CD8-positive, alpha-beta memory T cell (primary cell): ENCODE data around the gene UBXN6. TPM values are rescaled to one million over a fixed set of nuclear protein-coding genes. Genes with fewer than 3 reads are reported as not detected.

Experiments used
- CTCF ChIA-PET: fragments of 350-600 bp; sonication (Branson Sonifier 250); formaldehyde crosslinking; loops from one replicate; lab custom pipeline; 2021; ENCODE audit warnings: antibody characterized with exemption; lab: Charles Lee
- POLR2A ChIA-PET: fragments of 350-600 bp; sonication (Branson Sonifier 250); formaldehyde crosslinking; loops from one replicate; lab custom pipeline; 2021; ENCODE audit warnings: antibody characterized with exemption; lab: Charles Lee
- DNase-seq, 5 donors: peaks; one replicate each; pipeline versions ENCODE4 v3.0.0 to v3.0.0-alpha.2; 2020 to 2022; ENCODE audit warnings: mixed read lengths in 1 of 5
- H3K27ac ChIP-seq: one replicate; pipeline ENCODE4 v1.7.0; 2013; ENCODE audit warnings: low read depth, mild to moderate bottlenecking, low read length, moderate library complexity
- H3K27me3 ChIP-seq: 2 replicates; pipeline ENCODE4 v1.7.0; 2013; ENCODE audit warnings: low read length, mild to moderate bottlenecking; ENCODE audit not compliant: insufficient read depth, poor library complexity, severe bottlenecking
- H3K36me3 ChIP-seq: 2 replicates; pipeline ENCODE4 v1.7.0; 2013; ENCODE audit warnings: mild to moderate bottlenecking, low read length, moderate library complexity; ENCODE audit not compliant: insufficient read depth
- H3K4me1 ChIP-seq: 2 replicates; pipeline ENCODE4 v1.7.0; 2013; ENCODE audit warnings: mild to moderate bottlenecking, low read length, moderate library complexity; ENCODE audit not compliant: insufficient read depth
- H3K4me3 ChIP-seq: 2 replicates; pipeline ENCODE4 v1.7.0; 2013; ENCODE audit warnings: mild to moderate bottlenecking, low read length
- H3K9me3 ChIP-seq: 2 replicates; pipeline ENCODE4 v1.7.0; 2013; ENCODE audit warnings: mild to moderate bottlenecking, low read length
- H3K27ac Mint-ChIP-seq, 8 donors: one replicate each; pipeline ENCODE4 v1.8.0; 2020 to 2021; ENCODE audit warnings: mixed read lengths in 8 of 8, mild to moderate bottlenecking in 6 of 8, inconsistent platforms in 3 of 8, moderate library complexity in 3 of 8
- H3K27me3 Mint-ChIP-seq, 2 donors: one replicate each; pipeline ENCODE4 v1.8.0; 2020 to 2021; ENCODE audit warnings: mixed read lengths in 2 of 2, mild to moderate bottlenecking in 1 of 2, moderate library complexity in 1 of 2
- H3K36me3 Mint-ChIP-seq, 3 donors: one replicate each; pipeline ENCODE4 v1.8.0; 2020 to 2021; ENCODE audit warnings: mixed read lengths in 3 of 3, inconsistent platforms in 1 of 3, mild to moderate bottlenecking in 1 of 3
- H3K4me1 Mint-ChIP-seq, 3 donors: one replicate each; pipeline ENCODE4 v1.8.0; 2020 to 2021; ENCODE audit warnings: mixed read lengths in 3 of 3, inconsistent platforms in 1 of 3, mild to moderate bottlenecking in 1 of 3
- H3K4me3 Mint-ChIP-seq, 7 donors: one replicate each; pipeline ENCODE4 v1.8.0; 2020 to 2021; ENCODE audit warnings: mixed read lengths in 7 of 7, mild to moderate bottlenecking in 6 of 7, moderate library complexity in 4 of 7, inconsistent platforms in 2 of 7
- H3K9me3 Mint-ChIP-seq, 5 donors: one replicate each; pipeline ENCODE4 v1.8.0; 2020 to 2022; ENCODE audit warnings: mixed read lengths in 5 of 5, mild to moderate bottlenecking in 3 of 5, moderate library complexity in 2 of 5, inconsistent platforms in 1 of 5
- polyA plus RNA-seq: library from polyadenylated mRNA; unstranded; fragments of 300-500 nt; fragmentation: Illumina TruSeq; gene quantifications from one replicate; pipeline ENCODE4 v1.2.3, GENCODE V29; 2021
- total RNA-seq, 2 experiments: library from RNA; stranded (reverse); gene quantifications; one replicate each; pipeline ENCODE4 v1.2.3, GENCODE V29; 2021

The UBXN6 gene
- total and polyA plus RNA-seq, 3 experiments from 2014 or later: 5.2 to 60.0 (median 56.6) TPM

- Histone ChIP-seq H3K27ac (no peak overlapping the region), H3K4me3 (no peak overlapping the region), H3K36me3 (peaks cover 3% of the 10 kb centered on the region), H3K4me1 (no peaks in the 10 kb centered on the region), H3K27me3 (no peaks in the 10 kb centered on the region), H3K9me3 (no peaks in the 10 kb centered on the region)
- no peak for DNase-seq
- Mint-ChIP-seq H3K27ac (peak overlapping the region in 1 of 8 donors; percentile 19), H3K4me3 (no peak overlapping the region), H3K27me3 (no peaks in the 10 kb centered on the region), H3K9me3 (no peaks in the 10 kb centered on the region), H3K36me3 (peaks cover 4 to 39% (median 6%) of the 10 kb centered on the region in 3 donors), H3K4me1 (no peaks in the 10 kb centered on the region)
- ChIA-PET CTCF (no interaction called here), POLR2A (no interaction called here)
These were observed 21.4 kb downstream of the UBXN6 start for GRCh38 chr19:4436231-4436630.

- Histone ChIP-seq H3K27me3 (no peaks in the 10 kb centered on the region), H3K9me3 (no peaks in the 10 kb centered on the region), H3K4me3 (no peak overlapping the region), H3K4me1 (no peaks in the 10 kb centered on the region), H3K27ac (no peak overlapping the region), H3K36me3 (peaks cover 8% of the 10 kb centered on the region)
- Mint-ChIP-seq H3K4me3 (no peak overlapping the region), H3K4me1 (no peaks in the 10 kb centered on the region), H3K27me3 (no peaks in the 10 kb centered on the region), H3K9me3 (no peaks in the 10 kb centered on the region), H3K27ac (no peak overlapping the region), H3K36me3 (peaks cover 4 to 53% (median 6%) of the 10 kb centered on the region in 3 donors)
- ChIA-PET CTCF (no interaction called here), POLR2A (no interaction called here)
- no peak for DNase-seq
These were observed 23.2 kb downstream of the UBXN6 start for GRCh38 chr19:4434391-4434790.

- Histone ChIP-seq H3K4me1 (no peaks in the 10 kb centered on the region), H3K27me3 (no peaks in the 10 kb centered on the region), H3K36me3 (peaks cover 8% of the 10 kb centered on the region), H3K9me3 (no peaks in the 10 kb centered on the region), H3K4me3 (no peak overlapping the region), H3K27ac (no peak overlapping the region)
- no peak for DNase-seq
- ChIA-PET POLR2A (no interaction called here), CTCF (no interaction called here)
- H3K27me3 Mint-ChIP-seq: no peaks in the 10 kb centered on the region
- H3K36me3 Mint-ChIP-seq: peaks cover 4 to 58% (median 6%) of the 10 kb centered on the region in 3 donors
- H3K4me1 Mint-ChIP-seq: no peaks in the 10 kb centered on the region
- H3K27ac Mint-ChIP-seq: peak overlapping the region in 1 of 8 donors; percentile 43
- H3K9me3 Mint-ChIP-seq: no peaks in the 10 kb centered on the region
- H3K4me3 Mint-ChIP-seq: no peak overlapping the region
These were observed 24.6 kb downstream of the UBXN6 start for GRCh38 chr19:4432918-4433506.

DNA sequence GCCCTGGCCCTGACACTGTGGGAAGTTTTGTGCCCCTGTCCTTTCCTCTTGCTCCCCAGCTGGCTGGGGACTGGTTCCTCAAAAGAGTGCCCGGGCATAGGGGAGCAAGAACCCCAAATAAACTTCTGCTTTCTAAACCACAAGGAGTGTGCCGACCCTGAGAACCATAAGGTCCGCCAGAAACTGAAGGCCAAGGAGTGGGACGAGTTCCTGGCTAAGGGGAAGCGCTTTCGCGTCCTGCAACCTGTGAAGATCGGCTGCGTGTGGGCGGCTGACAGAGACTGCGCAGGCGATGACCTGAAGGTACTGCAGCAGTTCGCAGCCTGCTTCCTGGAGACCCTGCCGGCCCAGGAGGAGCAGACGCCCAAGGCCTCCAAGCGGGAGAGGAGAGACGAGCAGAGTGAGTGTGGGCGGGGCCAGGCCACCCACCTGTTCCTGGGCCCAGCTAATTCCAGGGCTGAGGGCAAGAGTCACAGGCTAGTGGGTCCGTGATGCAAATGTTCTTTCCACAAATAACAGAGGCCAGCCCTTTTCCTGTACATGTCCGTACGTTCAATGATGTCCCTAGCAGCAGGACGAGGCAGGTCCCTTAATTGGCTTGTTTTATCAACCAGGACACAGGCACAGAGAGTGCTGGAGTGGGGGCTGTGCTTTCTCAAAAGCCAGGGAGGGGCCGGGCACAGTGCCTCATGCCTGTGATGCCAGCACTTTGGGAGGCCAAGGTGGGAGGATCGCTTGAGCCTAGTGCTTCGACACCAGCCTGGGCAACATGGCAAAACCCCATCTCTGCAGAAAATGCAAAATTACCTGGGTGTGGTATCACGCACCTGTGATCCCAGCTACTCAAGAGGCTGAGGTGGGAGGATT is 25.6 kb downstream of the UBXN6 start:
- H3K27me3 ChIP-seq: no peaks in the 10 kb centered on the region
- H3K27ac ChIP-seq: no peak overlapping the region
- no peaks in the 10 kb centered on the region for H3K27me3 Mint-ChIP-seq
- DNase-seq: no peak
- no peaks in the 10 kb centered on the region for H3K4me1 Mint-ChIP-seq
- H3K36me3 Mint-ChIP-seq: peaks cover 4 to 58% (median 5%) of the 10 kb centered on the region in 3 donors
- ChIA-PET CTCF (no interaction called here), POLR2A (interaction anchor here (0.7 kb wide), 1 partner anchor 108 kb away, joined by 7 read pairs; no protein-coding TSS in a partner anchor)
- no peaks in the 10 kb centered on the region for H3K4me1 ChIP-seq
- peak overlapping the region in 1 of 8 donors; percentile 69 for H3K27ac Mint-ChIP-seq
- H3K9me3 ChIP-seq: no peaks in the 10 kb centered on the region
- H3K36me3 ChIP-seq: peaks cover 8% of the 10 kb centered on the region
- no peak overlapping the region for H3K4me3 ChIP-seq
- no peaks in the 10 kb centered on the region for H3K9me3 Mint-ChIP-seq
- no peak overlapping the region for H3K4me3 Mint-ChIP-seq

DNA sequence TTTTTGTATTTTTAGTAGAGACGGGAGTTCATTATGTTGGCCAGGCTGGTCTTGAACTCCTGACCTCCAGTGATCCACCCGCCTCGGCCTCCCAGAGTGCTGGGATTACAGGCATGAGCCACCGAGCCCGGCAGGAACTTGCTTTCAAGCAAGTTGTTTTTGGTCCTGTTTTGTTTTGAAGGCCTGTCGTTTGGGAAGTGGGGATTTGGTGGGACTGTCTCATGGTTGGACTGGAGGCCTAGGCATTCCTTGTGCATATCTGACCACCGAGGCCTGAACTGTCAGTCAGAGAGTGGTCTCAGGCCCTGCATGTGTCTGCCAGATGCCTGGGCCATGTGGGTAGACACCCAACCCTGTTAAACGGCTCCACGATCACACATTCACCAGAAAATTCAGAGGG is 26.3 kb downstream of the UBXN6 start:
- POLR2A ChIA-PET: no interaction called here
- Mint-ChIP-seq H3K36me3 (peaks cover 4 to 58% (median 5%) of the 10 kb centered on the region in 3 donors), H3K27ac (peak overlapping the region in 1 of 8 donors; percentile 43), H3K4me1 (no peaks in the 10 kb centered on the region), H3K9me3 (no peaks in the 10 kb centered on the region), H3K27me3 (no peaks in the 10 kb centered on the region), H3K4me3 (no peak overlapping the region)
- Histone ChIP-seq H3K27ac (no peak overlapping the region), H3K36me3 (peaks cover 8% of the 10 kb centered on the region), H3K4me1 (no peaks in the 10 kb centered on the region), H3K27me3 (no peaks in the 10 kb centered on the region), H3K4me3 (no peak overlapping the region), H3K9me3 (no peaks in the 10 kb centered on the region)
- CTCF ChIA-PET: no interaction called here
- no peak for DNase-seq

GRCh38 chr19:4430760-4431159 is 26.8 kb downstream of the UBXN6 start:
- Histone ChIP-seq H3K27ac (no peak overlapping the region), H3K4me3 (no peak overlapping the region), H3K27me3 (no peaks in the 10 kb centered on the region), H3K4me1 (no peaks in the 10 kb centered on the region), H3K9me3 (no peaks in the 10 kb centered on the region), H3K36me3 (peaks cover 8% of the 10 kb centered on the region)
- DNase-seq: no peak
- CTCF ChIA-PET: no interaction called here
- POLR2A ChIA-PET: no interaction called here
- peaks cover 4 to 59% (median 5%) of the 10 kb centered on the region in 3 donors for H3K36me3 Mint-ChIP-seq
- no peak overlapping the region for H3K4me3 Mint-ChIP-seq
- no peaks in the 10 kb centered on the region for H3K9me3 Mint-ChIP-seq
- no peaks in the 10 kb centered on the region for H3K4me1 Mint-ChIP-seq
- H3K27ac Mint-ChIP-seq: peak overlapping the region in 2 of 8 donors; percentile 24 to 61
- H3K27me3 Mint-ChIP-seq: no peaks in the 10 kb centered on the region

GRCh38 chr19:4429771-4430171 is 27.8 kb downstream of the UBXN6 start:
- H3K4me1 ChIP-seq: no peaks in the 10 kb centered on the region
- H3K4me3 ChIP-seq: no peak overlapping the region
- H3K27ac ChIP-seq: no peak overlapping the region
- no peak overlapping the region for H3K27ac Mint-ChIP-seq
- no peaks in the 10 kb centered on the region for H3K27me3 Mint-ChIP-seq
- POLR2A ChIA-PET: no interaction called here
- no peaks in the 10 kb centered on the region for H3K9me3 ChIP-seq
- H3K4me3 Mint-ChIP-seq: no peak overlapping the region
- H3K36me3 ChIP-seq: peaks cover 8% of the 10 kb centered on the region
- no peaks in the 10 kb centered on the region for H3K4me1 Mint-ChIP-seq
- H3K36me3 Mint-ChIP-seq: peaks cover 4 to 58% (median 4%) of the 10 kb centered on the region in 3 donors
- CTCF ChIA-PET: no interaction called here
- H3K27me3 ChIP-seq: no peaks in the 10 kb centered on the region
- H3K9me3 Mint-ChIP-seq: no peaks in the 10 kb centered on the region
- DNase-seq: no peak

DNA sequence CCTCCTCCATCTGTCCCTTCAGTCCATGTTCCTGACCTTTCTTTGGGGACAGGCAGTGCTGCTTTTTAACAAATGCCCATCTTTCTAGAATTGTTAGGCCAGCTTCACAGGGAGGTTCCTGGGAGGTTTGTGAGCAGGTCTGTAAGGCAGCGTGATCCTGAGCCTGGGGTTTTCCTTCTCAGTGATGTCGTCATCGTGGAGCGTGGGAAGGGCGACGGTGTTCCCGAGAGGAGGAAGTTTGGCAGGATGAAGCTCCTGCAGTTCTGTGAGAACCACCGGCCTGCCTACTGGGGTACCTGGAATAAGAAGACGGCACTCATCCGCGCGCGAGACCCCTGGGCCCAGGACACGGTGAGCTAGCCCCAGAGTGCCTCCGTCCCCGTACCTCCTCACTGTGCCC is 28.3 kb downstream of the UBXN6 start:
- H3K27ac Mint-ChIP-seq: peak overlapping the region in 1 of 8 donors; percentile 36
- H3K4me1 Mint-ChIP-seq: no peaks in the 10 kb centered on the region
- peaks cover 8% of the 10 kb centered on the region for H3K36me3 ChIP-seq
- POLR2A ChIA-PET: no interaction called here
- peaks cover 1 to 54% (median 4%) of the 10 kb centered on the region in 3 donors for H3K36me3 Mint-ChIP-seq
- CTCF ChIA-PET: no interaction called here
- no peaks in the 10 kb centered on the region for H3K9me3 ChIP-seq
- no peak for DNase-seq
- H3K4me3 Mint-ChIP-seq: no peak overlapping the region
- no peak overlapping the region for H3K4me3 ChIP-seq
- no peaks in the 10 kb centered on the region for H3K27me3 ChIP-seq
- H3K9me3 Mint-ChIP-seq: no peaks in the 10 kb centered on the region
- no peaks in the 10 kb centered on the region for H3K27me3 Mint-ChIP-seq
- no peaks in the 10 kb centered on the region for H3K4me1 ChIP-seq
- H3K27ac ChIP-seq: no peak overlapping the region
